ENCODE measurements around the gene COL23A1. TPM values are rescaled to one million over a fixed set of nuclear protein-coding genes. Genes with fewer than 3 reads are reported as not detected.

The COL23A1 gene
- total and polyA plus RNA-seq, 5 donors from 2014 or later, result not detected

DNA sequence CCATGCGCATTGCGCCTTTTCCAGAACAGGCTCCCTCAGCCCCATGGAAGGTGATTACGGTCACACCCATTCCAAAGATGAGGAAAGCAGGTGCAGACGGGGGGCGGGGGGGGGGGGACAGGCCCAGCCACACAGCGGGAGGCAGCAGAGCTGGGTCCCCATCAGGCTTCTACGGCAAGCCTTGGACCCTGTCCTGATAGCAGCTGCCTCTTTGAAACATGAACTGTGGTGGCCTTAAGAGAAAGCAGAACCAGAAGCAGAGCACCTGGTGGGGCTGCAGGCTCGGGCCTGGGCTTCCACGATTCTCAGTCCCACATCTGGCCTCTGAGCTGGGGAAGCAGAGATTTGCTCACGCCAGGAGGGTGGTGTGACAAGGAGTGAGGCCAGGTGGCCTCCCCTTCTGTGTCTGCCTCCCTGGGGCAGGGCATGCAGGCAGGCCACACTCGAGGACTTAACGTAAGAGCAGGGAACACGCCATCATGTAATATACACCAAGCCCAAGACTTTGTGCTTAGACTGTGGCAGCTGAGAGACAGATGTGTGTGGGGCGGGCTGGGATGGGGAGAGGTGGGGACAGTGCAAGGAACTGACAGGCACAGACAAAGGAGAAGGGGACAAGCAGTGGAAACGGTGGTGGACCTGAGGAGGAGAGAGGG, 343.4 kb downstream of the COL23A1 start:
- H3K4me1 Mint-ChIP-seq, result peaks cover 0 to 8% (median 3%) of the 10 kb centered on the region in 4 donors
- no peaks in the 10 kb centered on the region for H3K27me3 Mint-ChIP-seq
- Histone ChIP-seq H3K4me1 (ENCODE audit: control insufficient read depth, insufficient read depth, low read length, poor library complexity, severe bottlenecking) (no peaks in the 10 kb centered on the region), H3K27ac (ENCODE audit: insufficient read depth, low read length, poor library complexity, severe bottlenecking) (no peak overlapping the region), H3K9me3 (ENCODE audit: control insufficient read depth in 2 of 2, low read length in 2 of 2) (no peaks in the 10 kb centered on the region), H3K36me3 (ENCODE audit: control insufficient read depth, insufficient read depth, low read length) (no peaks in the 10 kb centered on the region), H3K27me3 (ENCODE audit: control insufficient read depth, insufficient read depth, low read length) (no peaks in the 10 kb centered on the region), H3K4me3 (ENCODE audit: low read depth, low read length) (no peak overlapping the region)
- no peak overlapping the region for H3K4me3 Mint-ChIP-seq
- no peak for ATAC-seq (ENCODE audit: low read depth in 2 of 2)
- H3K36me3 Mint-ChIP-seq, result no peaks in the 10 kb centered on the region
- H3K9me3 Mint-ChIP-seq, result no peaks in the 10 kb centered on the region
- DNase-seq, result no peak
- no peak overlapping the region for H3K27ac Mint-ChIP-seq

DNA sequence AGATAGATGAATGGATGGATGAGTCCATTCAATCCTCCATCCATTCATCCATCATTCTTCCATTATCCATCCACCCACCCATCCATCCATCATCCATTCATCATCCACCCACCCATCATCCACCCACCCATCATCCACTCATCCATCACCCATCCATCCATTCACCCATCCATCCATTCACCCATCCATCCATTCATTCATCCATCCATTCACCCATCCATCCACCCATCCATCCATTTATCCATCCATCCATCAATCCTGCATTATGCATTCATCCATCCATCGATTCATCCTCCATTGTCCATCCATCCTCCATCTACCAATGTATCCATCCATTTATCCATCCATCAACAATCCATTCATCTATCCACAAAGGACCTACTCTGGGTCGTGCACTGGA, 344.8 kb downstream of the COL23A1 start:
- no peaks in the 10 kb centered on the region for H3K9me3 ChIP-seq (ENCODE audit: control insufficient read depth in 2 of 2, low read length in 2 of 2)
- H3K27ac Mint-ChIP-seq, result no peak overlapping the region
- peaks cover 7% of the 10 kb centered on the region for H3K4me1 ChIP-seq (ENCODE audit: control insufficient read depth, insufficient read depth, low read length, poor library complexity, severe bottlenecking)
- H3K27me3 Mint-ChIP-seq, result no peaks in the 10 kb centered on the region
- H3K27me3 ChIP-seq (ENCODE audit: control insufficient read depth, insufficient read depth, low read length), result no peaks in the 10 kb centered on the region
- no peak for ATAC-seq (ENCODE audit: low read depth in 2 of 2)
- peaks cover 5 to 17% (median 6%) of the 10 kb centered on the region in 4 donors for H3K4me1 Mint-ChIP-seq
- DNase-seq, result no peak
- H3K36me3 ChIP-seq (ENCODE audit: control insufficient read depth, insufficient read depth, low read length), result no peaks in the 10 kb centered on the region
- no peaks in the 10 kb centered on the region for H3K36me3 Mint-ChIP-seq
- H3K4me3 Mint-ChIP-seq, result no peak overlapping the region
- H3K9me3 Mint-ChIP-seq, result no peaks in the 10 kb centered on the region
- H3K4me3 ChIP-seq (ENCODE audit: low read depth, low read length), result no peak overlapping the region
- no peak overlapping the region for H3K27ac ChIP-seq (ENCODE audit: insufficient read depth, low read length, poor library complexity, severe bottlenecking)

DNA sequence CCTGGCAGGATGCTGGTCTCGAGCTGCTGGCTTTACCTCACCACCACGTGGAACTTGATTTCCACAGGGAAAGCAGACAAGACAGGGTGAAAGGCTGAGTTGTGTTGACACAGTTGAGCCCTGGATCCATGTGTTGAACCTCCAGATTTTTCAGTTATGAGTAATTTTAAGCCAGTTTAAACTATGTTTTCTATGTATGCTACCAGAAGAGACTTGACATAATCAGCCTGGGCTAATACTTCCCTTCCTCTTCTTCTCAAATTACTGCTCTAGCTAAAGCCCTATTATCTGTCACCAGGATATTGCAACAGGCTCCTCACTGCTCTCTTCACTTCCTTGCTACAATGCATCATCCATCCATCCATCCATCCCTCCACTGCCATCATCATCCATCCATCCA, 345.6 kb downstream of the COL23A1 start:
- H3K36me3 Mint-ChIP-seq, result no peaks in the 10 kb centered on the region
- H3K9me3 Mint-ChIP-seq, result no peaks in the 10 kb centered on the region
- Histone ChIP-seq H3K27me3 (ENCODE audit: control insufficient read depth, insufficient read depth, low read length) (no peaks in the 10 kb centered on the region), H3K27ac (ENCODE audit: insufficient read depth, low read length, poor library complexity, severe bottlenecking) (no peak overlapping the region), H3K4me3 (ENCODE audit: low read depth, low read length) (no peak overlapping the region), H3K4me1 (ENCODE audit: control insufficient read depth, insufficient read depth, low read length, poor library complexity, severe bottlenecking) (peaks cover 7% of the 10 kb centered on the region), H3K9me3 (ENCODE audit: control insufficient read depth in 2 of 2, low read length in 2 of 2) (no peaks in the 10 kb centered on the region), H3K36me3 (ENCODE audit: control insufficient read depth, insufficient read depth, low read length) (no peaks in the 10 kb centered on the region)
- no peak for ATAC-seq (ENCODE audit: low read depth in 2 of 2)
- no peak overlapping the region for H3K27ac Mint-ChIP-seq
- H3K4me3 Mint-ChIP-seq, result no peak overlapping the region
- peaks cover 5 to 20% (median 6%) of the 10 kb centered on the region in 4 donors for H3K4me1 Mint-ChIP-seq
- no peaks in the 10 kb centered on the region for H3K27me3 Mint-ChIP-seq
- DNase-seq, result no peak

DNA sequence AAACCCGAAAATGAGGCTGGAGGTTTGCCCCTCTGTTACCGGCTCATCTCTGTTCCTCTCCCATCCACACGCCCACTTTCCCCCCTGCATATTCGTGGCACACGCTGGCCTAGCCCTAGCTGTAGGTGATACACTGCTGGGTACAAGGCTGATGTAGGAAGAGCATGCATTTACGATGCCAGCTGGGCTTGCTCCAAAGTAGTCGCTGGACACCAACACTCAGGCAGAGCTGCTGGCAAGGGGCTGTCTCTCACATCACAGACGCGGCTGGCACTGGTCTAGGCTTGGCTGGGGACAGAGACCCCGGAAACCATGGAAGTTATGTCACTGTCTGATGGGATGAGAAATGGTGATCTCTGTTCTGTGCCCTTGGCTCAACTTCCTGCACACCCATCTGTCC, 347.8 kb downstream of the COL23A1 start:
- no peaks in the 10 kb centered on the region for H3K36me3 ChIP-seq (ENCODE audit: control insufficient read depth, insufficient read depth, low read length)
- no peaks in the 10 kb centered on the region for H3K9me3 Mint-ChIP-seq
- H3K4me1 Mint-ChIP-seq, result peaks cover 5 to 38% (median 7%) of the 10 kb centered on the region in 4 donors
- H3K27me3 ChIP-seq (ENCODE audit: control insufficient read depth, insufficient read depth, low read length), result no peaks in the 10 kb centered on the region
- ATAC-seq (ENCODE audit: low read depth in 2 of 2) (no peak), DNase-seq (no peak)
- H3K27me3 Mint-ChIP-seq, result no peaks in the 10 kb centered on the region
- H3K36me3 Mint-ChIP-seq, result no peaks in the 10 kb centered on the region
- no peak overlapping the region for H3K4me3 Mint-ChIP-seq
- no peaks in the 10 kb centered on the region for H3K9me3 ChIP-seq (ENCODE audit: control insufficient read depth in 2 of 2, low read length in 2 of 2)
- H3K4me1 ChIP-seq (ENCODE audit: control insufficient read depth, insufficient read depth, low read length, poor library complexity, severe bottlenecking), result peaks cover 26% of the 10 kb centered on the region
- H3K27ac ChIP-seq (ENCODE audit: insufficient read depth, low read length, poor library complexity, severe bottlenecking), result no peak overlapping the region
- no peak overlapping the region for H3K4me3 ChIP-seq (ENCODE audit: low read depth, low read length)
- H3K27ac Mint-ChIP-seq, result peak overlapping the region in 2 of 3 donors; percentile 34 to 83

DNA sequence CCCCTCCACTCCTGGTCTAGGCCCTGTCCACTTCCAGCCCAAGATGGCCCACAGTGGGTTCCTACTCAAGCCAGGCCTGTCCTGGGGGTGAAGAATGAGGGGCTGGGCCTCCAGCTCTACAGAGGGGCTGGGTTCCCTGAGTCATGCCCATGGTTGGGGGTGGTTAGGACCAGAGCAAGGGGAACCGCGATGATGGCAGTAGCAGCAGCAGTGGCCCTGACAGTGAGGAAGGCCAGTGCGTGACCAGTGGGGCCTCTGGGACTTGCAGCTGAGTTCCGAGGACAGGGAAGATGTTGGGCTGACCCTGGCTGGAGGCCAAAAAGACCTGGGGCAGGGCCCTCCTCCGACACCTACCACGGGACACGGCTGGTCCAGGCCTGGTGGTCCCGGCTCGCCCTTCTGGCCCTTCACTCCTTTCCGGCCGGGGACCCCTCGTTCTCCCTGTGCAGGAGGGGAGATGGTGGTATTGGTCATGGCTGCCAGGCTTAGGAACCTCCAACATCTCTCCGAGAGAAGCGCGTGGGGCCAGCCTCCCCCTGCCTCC, 348.4 kb downstream of the COL23A1 start:
- Histone ChIP-seq H3K9me3 (ENCODE audit: control insufficient read depth in 2 of 2, low read length in 2 of 2) (no peaks in the 10 kb centered on the region), H3K36me3 (ENCODE audit: control insufficient read depth, insufficient read depth, low read length) (no peaks in the 10 kb centered on the region), H3K4me1 (ENCODE audit: control insufficient read depth, insufficient read depth, low read length, poor library complexity, severe bottlenecking) (peaks cover 26% of the 10 kb centered on the region), H3K27me3 (ENCODE audit: control insufficient read depth, insufficient read depth, low read length) (no peaks in the 10 kb centered on the region), H3K27ac (ENCODE audit: insufficient read depth, low read length, poor library complexity, severe bottlenecking) (no peak overlapping the region), H3K4me3 (ENCODE audit: low read depth, low read length) (no peak overlapping the region)
- peak overlapping the region in 1 of 3 donors; percentile 83 for H3K27ac Mint-ChIP-seq
- peaks cover 5 to 40% (median 7%) of the 10 kb centered on the region in 4 donors for H3K4me1 Mint-ChIP-seq
- DNase-seq (no peak), ATAC-seq (ENCODE audit: low read depth in 2 of 2) (no peak)
- no peaks in the 10 kb centered on the region for H3K36me3 Mint-ChIP-seq
- H3K27me3 Mint-ChIP-seq, result no peaks in the 10 kb centered on the region
- H3K9me3 Mint-ChIP-seq, result no peaks in the 10 kb centered on the region
- no peak overlapping the region for H3K4me3 Mint-ChIP-seq

DNA sequence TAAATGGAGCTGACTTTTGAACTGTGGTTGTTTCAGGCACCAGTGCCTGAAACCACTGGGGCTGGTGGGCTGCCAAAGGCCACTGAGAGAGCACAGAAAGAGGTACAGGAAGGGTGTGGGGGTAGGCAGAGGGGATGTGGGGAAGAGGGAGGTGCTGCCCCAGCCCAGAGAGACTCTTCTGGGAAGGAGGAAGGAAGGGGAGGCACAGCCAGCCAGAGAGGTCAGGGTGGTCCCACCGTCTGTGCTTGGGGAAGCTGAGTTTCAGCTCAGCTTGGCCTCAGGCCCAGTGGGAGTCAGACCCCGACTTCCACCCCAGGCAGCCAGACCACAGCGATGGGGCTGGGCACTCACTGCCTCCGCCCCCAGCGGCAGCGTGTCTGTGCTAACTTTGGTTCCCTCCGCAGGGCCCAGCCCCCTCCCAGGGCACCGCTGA, 348.9 kb downstream of the COL23A1 start:
- Mint-ChIP-seq H3K36me3 (no peaks in the 10 kb centered on the region), H3K9me3 (no peaks in the 10 kb centered on the region), H3K27me3 (no peaks in the 10 kb centered on the region), H3K27ac (peak overlapping the region; percentile 67 to 79 (median 74)), H3K4me3 (peak overlapping the region in 1 of 4 donors; percentile 31), H3K4me1 (peaks cover 5 to 40% (median 7%) of the 10 kb centered on the region in 4 donors)
- H3K4me1 ChIP-seq (ENCODE audit: control insufficient read depth, insufficient read depth, low read length, poor library complexity, severe bottlenecking), result peaks cover 26% of the 10 kb centered on the region
- no peaks in the 10 kb centered on the region for H3K36me3 ChIP-seq (ENCODE audit: control insufficient read depth, insufficient read depth, low read length)
- no peaks in the 10 kb centered on the region for H3K9me3 ChIP-seq (ENCODE audit: control insufficient read depth in 2 of 2, low read length in 2 of 2)
- ATAC-seq (ENCODE audit: low read depth in 2 of 2), result no peak
- H3K27ac ChIP-seq (ENCODE audit: insufficient read depth, low read length, poor library complexity, severe bottlenecking), result no peak overlapping the region
- H3K4me3 ChIP-seq (ENCODE audit: low read depth, low read length), result no peak overlapping the region
- peak in 1 of 3 donors; percentile 23 for DNase-seq
- no peaks in the 10 kb centered on the region for H3K27me3 ChIP-seq (ENCODE audit: control insufficient read depth, insufficient read depth, low read length)

DNA sequence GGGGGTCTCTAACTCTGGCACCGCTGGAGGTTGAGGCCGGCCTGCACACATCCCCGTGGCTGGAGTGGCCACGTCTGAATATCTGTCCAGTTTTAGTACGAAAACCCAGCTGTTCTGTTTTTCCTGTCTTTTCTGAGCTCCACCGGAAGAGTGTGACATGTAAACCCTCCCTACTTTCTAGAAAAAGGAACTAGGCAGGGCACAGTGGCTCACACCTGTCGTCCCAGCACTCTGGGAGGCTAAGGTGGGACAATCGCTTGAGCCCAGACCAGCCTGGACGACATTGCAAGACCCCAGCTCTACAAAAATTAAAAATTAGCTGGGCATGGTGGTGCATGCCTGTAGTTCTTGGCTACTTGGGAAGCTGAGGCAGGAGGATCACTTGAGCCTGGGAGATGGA, 349.4 kb downstream of the COL23A1 start:
- no peak overlapping the region for H3K4me3 ChIP-seq (ENCODE audit: low read depth, low read length)
- peaks cover 26% of the 10 kb centered on the region for H3K4me1 ChIP-seq (ENCODE audit: control insufficient read depth, insufficient read depth, low read length, poor library complexity, severe bottlenecking)
- no peak overlapping the region for H3K27ac ChIP-seq (ENCODE audit: insufficient read depth, low read length, poor library complexity, severe bottlenecking)
- DNase-seq, result peak in 1 of 3 donors; percentile 51
- no peaks in the 10 kb centered on the region for H3K27me3 ChIP-seq (ENCODE audit: control insufficient read depth, insufficient read depth, low read length)
- H3K36me3 ChIP-seq (ENCODE audit: control insufficient read depth, insufficient read depth, low read length), result no peaks in the 10 kb centered on the region
- Mint-ChIP-seq H3K4me1 (peaks cover 5 to 40% (median 7%) of the 10 kb centered on the region in 4 donors), H3K27me3 (no peaks in the 10 kb centered on the region), H3K27ac (peak overlapping the region; percentile 67 to 79 (median 74)), H3K36me3 (no peaks in the 10 kb centered on the region), H3K4me3 (peak overlapping the region in 2 of 4 donors; percentile 31 to 69), H3K9me3 (no peaks in the 10 kb centered on the region)
- ATAC-seq (ENCODE audit: low read depth in 2 of 2), result no peak
- H3K9me3 ChIP-seq (ENCODE audit: control insufficient read depth in 2 of 2, low read length in 2 of 2), result no peaks in the 10 kb centered on the region

DNA sequence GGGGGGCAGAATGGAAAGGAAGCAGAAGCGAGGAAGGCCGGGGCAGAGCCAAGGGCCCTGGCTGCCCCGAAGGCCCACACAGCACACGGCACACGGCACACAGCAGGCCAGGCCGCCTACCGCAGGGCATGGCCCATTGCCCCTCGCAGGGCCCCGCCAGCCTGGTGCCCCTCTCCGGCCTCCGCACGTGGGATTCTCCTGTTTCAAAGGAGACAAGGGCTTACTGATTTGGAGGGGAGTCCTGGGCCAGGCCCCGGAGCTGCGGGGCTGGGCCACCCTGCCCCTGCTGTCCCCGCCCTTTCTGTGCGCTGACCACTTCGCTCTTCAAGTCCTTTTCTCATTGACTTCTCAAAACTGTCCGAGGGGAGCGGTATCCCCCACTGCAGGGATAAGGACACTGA, 349.9 kb downstream of the COL23A1 start:
- no peaks in the 10 kb centered on the region for H3K36me3 Mint-ChIP-seq
- Histone ChIP-seq H3K36me3 (ENCODE audit: control insufficient read depth, insufficient read depth, low read length) (no peaks in the 10 kb centered on the region), H3K27ac (ENCODE audit: insufficient read depth, low read length, poor library complexity, severe bottlenecking) (no peak overlapping the region), H3K4me1 (ENCODE audit: control insufficient read depth, insufficient read depth, low read length, poor library complexity, severe bottlenecking) (peaks cover 26% of the 10 kb centered on the region), H3K9me3 (ENCODE audit: control insufficient read depth in 2 of 2, low read length in 2 of 2) (no peaks in the 10 kb centered on the region), H3K4me3 (ENCODE audit: low read depth, low read length) (no peak overlapping the region), H3K27me3 (ENCODE audit: control insufficient read depth, insufficient read depth, low read length) (no peaks in the 10 kb centered on the region)
- H3K9me3 Mint-ChIP-seq, result no peaks in the 10 kb centered on the region
- H3K4me3 Mint-ChIP-seq, result peak overlapping the region in 2 of 4 donors; percentile 31 to 69
- H3K27ac Mint-ChIP-seq, result peak overlapping the region in 1 of 3 donors; percentile 78
- ATAC-seq (ENCODE audit: low read depth in 2 of 2) (no peak), DNase-seq (peak in 1 of 3 donors; percentile 11)
- peaks cover 5 to 40% (median 7%) of the 10 kb centered on the region in 4 donors for H3K4me1 Mint-ChIP-seq
- H3K27me3 Mint-ChIP-seq, result peaks cover under 1% of the 10 kb centered on the region

Measured in CD4-positive, CD25-positive, alpha-beta regulatory T cell (primary cell).